GM12892 (cell line): ENCODE results near the gene CYP4F2.

Experiments used
- POLR2A ChIP-seq: IDR thresholded peaks from 2 replicates; pipeline ENCODE4 v1.6.1; 2011; ENCODE audit warnings: low read depth, low read length, control low read depth
- POLR2AphosphoS5 ChIP-seq: IDR thresholded peaks from 2 replicates; pipeline ENCODE4 v1.6.1; 2011; ENCODE audit warnings: low read depth, low read length, control low read depth

- TF ChIP-seq POLR2A: no peak
- TF ChIP-seq POLR2AphosphoS5: no peak
These were observed 38.3 kb upstream of the CYP4F2 start for GRCh38 chr19:15936173-15936572.
